Measurements from ENCODE around the gene UNC13B. TPM values are rescaled to one million over a fixed set of nuclear protein-coding genes. Genes with fewer than 3 reads are reported as not detected.
A peak's percentile ranks its signal among the peaks of the same experiment; 100 is the strongest.
"Not testable (repeated sequence)": the region's sequence is repeated elsewhere in the genome, so short reads cannot be mapped to it uniquely, and the experiment has no call there.

The UNC13B gene
- total RNA-seq, 1 experiment from 2014 or later: 19.7 TPM

- DNase-seq: no peak
- CTCF ChIA-PET: no interaction called here
- intact Hi-C loops (cut with micrococcal nuclease; ENCODE audit: unreplicated experiment): no loop called here
These were observed 71.2 kb downstream of the UNC13B start for GRCh38 chr9:35232867-35233544.

GRCh38 chr9:35236692-35237091 is 74.9 kb downstream of the UNC13B start:
- TF ChIP-seq CTCF (IDR thresholded peaks at IDR 0.05; ENCODE audit: insufficient read depth in 1 of 2, low read depth in 1 of 2, low read length in 1 of 2, severe bottlenecking in 1 of 2, unreplicated experiment in 1 of 2): no peak
- no TSS peak for BruUV-seq (replicated peaks)
- ChIA-PET CTCF (interaction anchor here (1.2 to 1.6 kb wide), 2 partner anchors 22 to 75 kb away, joined by 8 to 9 read pairs; partner anchors contain the start of gene UNC13B), POLR2A (no interaction called here)
- H3K9me3 Mint-ChIP-seq (ENCODE audit: unreplicated experiment): no peaks in the 10 kb centered on the region
- H3K27me3 Mint-ChIP-seq (ENCODE audit: insufficient read depth, unreplicated experiment): no peaks in the 10 kb centered on the region
- no peaks in the 10 kb centered on the region for H3K27me3 ChIP-seq (replicated peaks; ENCODE audit: control insufficient read depth, insufficient read depth, low read length)
- peak overlapping the region; percentile 45 for H3K27ac Mint-ChIP-seq (ENCODE audit: unreplicated experiment)
- intact Hi-C loops (cut with micrococcal nuclease; ENCODE audit: unreplicated experiment): loop anchor here (1.0 to 5.0 kb wide), 2 partner anchors 9 to 74 kb away; partner anchors contain the start of gene UNC13B
- no peaks in the 10 kb centered on the region for H3K36me3 ChIP-seq (ENCODE audit: control insufficient read depth, insufficient read depth, low read length)
- H3K4me3 Mint-ChIP-seq (ENCODE audit: unreplicated experiment): peak overlapping the region; percentile 53
- no peaks in the 10 kb centered on the region for H3K36me3 Mint-ChIP-seq (ENCODE audit: insufficient read depth, unreplicated experiment)
- no peak overlapping the region for H3K4me3 ChIP-seq (ENCODE audit: low read depth, low read length)
- H3K4me1 Mint-ChIP-seq (ENCODE audit: low read depth, unreplicated experiment): peaks cover 7% of the 10 kb centered on the region
- H3K9me3 ChIP-seq: peaks cover 5% of the 10 kb centered on the region; the same call in 1 of the 2 replicates
- DNase-seq: peak; percentile 16 to 56
- H3K4me1 ChIP-seq: peaks cover 21% of the 10 kb centered on the region

More at GRCh38 chr9:35232867-35233544, 71.2 kb downstream of the UNC13B start:
- Mint-ChIP-seq H3K4me1 (ENCODE audit: low read depth, unreplicated experiment) (peaks cover 13% of the 10 kb centered on the region), H3K4me3 (ENCODE audit: unreplicated experiment) (no peak overlapping the region), H3K36me3 (ENCODE audit: insufficient read depth, unreplicated experiment) (no peaks in the 10 kb centered on the region), H3K27me3 (ENCODE audit: insufficient read depth, unreplicated experiment) (no peaks in the 10 kb centered on the region), H3K9me3 (ENCODE audit: unreplicated experiment) (no peaks in the 10 kb centered on the region), H3K27ac (ENCODE audit: unreplicated experiment) (peak overlapping the region; percentile 8)
- POLR2A ChIA-PET: no interaction called here
- H3K36me3 ChIP-seq (ENCODE audit: control insufficient read depth, insufficient read depth, low read length): no peaks in the 10 kb centered on the region
- H3K4me1 ChIP-seq: peaks cover 27% of the 10 kb centered on the region
- H3K27me3 ChIP-seq (replicated peaks; ENCODE audit: control insufficient read depth, insufficient read depth, low read length): no peaks in the 10 kb centered on the region
- H3K9me3 ChIP-seq: no peaks in the 10 kb centered on the region
- TF ChIP-seq CTCF (IDR thresholded peaks at IDR 0.05; ENCODE audit: insufficient read depth in 1 of 2, low read depth in 1 of 2, low read length in 1 of 2, severe bottlenecking in 1 of 2, unreplicated experiment in 1 of 2): no peak
- BruUV-seq (replicated peaks): no TSS peak
- H3K4me3 ChIP-seq (ENCODE audit: low read depth, low read length): no peak overlapping the region

GRCh38 chr9:35237311-35237710 is 75.5 kb downstream of the UNC13B start:
- ChIA-PET CTCF (interaction anchor here (0.6 to 1.6 kb wide), 4 partner anchors 22 to 376 kb away, joined by 3 to 9 read pairs (median 7); partner anchors contain the start of gene UNC13B), POLR2A (no interaction called here)
- DNase-seq: peak; percentile 51 to 76
- intact Hi-C loops (cut with micrococcal nuclease; ENCODE audit: unreplicated experiment): loop anchor here (5.0 kb wide), 1 partner anchor 75 kb away; the partner anchor contains the start of gene UNC13B
- peaks cover 21% of the 10 kb centered on the region for H3K4me1 ChIP-seq
- Mint-ChIP-seq H3K4me1 (ENCODE audit: low read depth, unreplicated experiment) (peaks cover 7% of the 10 kb centered on the region), H3K9me3 (ENCODE audit: unreplicated experiment) (no peaks in the 10 kb centered on the region), H3K27ac (ENCODE audit: unreplicated experiment) (peak overlapping the region; percentile 45), H3K36me3 (ENCODE audit: insufficient read depth, unreplicated experiment) (no peaks in the 10 kb centered on the region), H3K27me3 (ENCODE audit: insufficient read depth, unreplicated experiment) (no peaks in the 10 kb centered on the region), H3K4me3 (ENCODE audit: unreplicated experiment) (peak overlapping the region; percentile 53)
- no peak for TF ChIP-seq CTCF (IDR thresholded peaks at IDR 0.05; ENCODE audit: insufficient read depth in 1 of 2, low read depth in 1 of 2, low read length in 1 of 2, severe bottlenecking in 1 of 2, unreplicated experiment in 1 of 2)
- H3K4me3 ChIP-seq (ENCODE audit: low read depth, low read length): no peak overlapping the region
- no TSS peak for BruUV-seq (replicated peaks)
- H3K27me3 ChIP-seq (replicated peaks; ENCODE audit: control insufficient read depth, insufficient read depth, low read length): no peaks in the 10 kb centered on the region
- no peaks in the 10 kb centered on the region for H3K36me3 ChIP-seq (ENCODE audit: control insufficient read depth, insufficient read depth, low read length)
- H3K9me3 ChIP-seq: peaks cover 5% of the 10 kb centered on the region; the same call in 1 of the 2 replicates

GRCh38 chr9:35245945-35246344 is 84.1 kb downstream of the UNC13B start:
- DNase-seq; H3K4me3 ChIP-seq (ENCODE audit: low read depth, low read length); H3K9me3 Mint-ChIP-seq (ENCODE audit: unreplicated experiment); H3K27ac Mint-ChIP-seq (ENCODE audit: unreplicated experiment); H3K4me1 ChIP-seq; intact Hi-C loops (cut with micrococcal nuclease; ENCODE audit: unreplicated experiment); H3K27me3 Mint-ChIP-seq (ENCODE audit: insufficient read depth, unreplicated experiment); H3K9me3 ChIP-seq; H3K4me1 Mint-ChIP-seq (ENCODE audit: low read depth, unreplicated experiment); POLR2A ChIA-PET; H3K27me3 ChIP-seq (replicated peaks; ENCODE audit: control insufficient read depth, insufficient read depth, low read length); H3K36me3 Mint-ChIP-seq (ENCODE audit: insufficient read depth, unreplicated experiment); BruUV-seq (replicated peaks); CTCF ChIA-PET; H3K4me3 Mint-ChIP-seq (ENCODE audit: unreplicated experiment); H3K36me3 ChIP-seq (ENCODE audit: control insufficient read depth, insufficient read depth, low read length): not testable (repeated sequence)

All from Caco-2 (cell line).